Stimulated activated naive CD8-positive, alpha-beta T cell treated with anti-CD3 and anti-CD28 coated beads, Interleukin-15, amount 100 ng/mL, for 72 hours (primary cell): ENCODE measurements around the gene SLC34A3.

Experiments used
- ATAC-seq: fragments of 150-1000 bp; cut with Tn5 transposase; 2 replicates; pipeline ENCODE4 v1.10.0; 2021; ENCODE audit warnings: mild to moderate bottlenecking, moderate library complexity
- DNase-seq, 2 donors: peaks; one replicate each; pipeline ENCODE4 v3.0.0; 2021 to 2022
- H3K27ac Mint-ChIP-seq, 2 donors: one replicate each; pipeline ENCODE4 v1.8.0; 2022; ENCODE audit warnings: mild to moderate bottlenecking in 2 of 2, mixed read lengths in 2 of 2, moderate library complexity in 2 of 2
- H3K27me3 Mint-ChIP-seq: one replicate; pipeline ENCODE4 v1.8.0; 2022; ENCODE audit warnings: mixed read lengths
- H3K4me1 Mint-ChIP-seq: one replicate; pipeline ENCODE4 v1.8.0; 2022; ENCODE audit warnings: mild to moderate bottlenecking, mixed read lengths
- H3K4me3 Mint-ChIP-seq, 2 donors: one replicate each; pipeline ENCODE4 v1.8.0; 2022; ENCODE audit warnings: mild to moderate bottlenecking in 2 of 2, mixed read lengths in 2 of 2, moderate library complexity in 1 of 2
- H3K9me3 Mint-ChIP-seq, 2 donors: one replicate each; pipeline ENCODE4 v1.8.0; 2022; ENCODE audit warnings: mixed read lengths in 2 of 2

Gene SLC34A3

GRCh38 chr9:137230705-137231371, at the start of gene SLC34A3:
SLC34A3 (plus strand) TSS chr9:137230901; CDS start chr9:137231703, 802 bp downstream.
- H3K27me3 Mint-ChIP-seq: peaks cover 55% of the 10 kb centered on the region
- no peak within 1 kb of the TSS for H3K4me3 Mint-ChIP-seq
- ATAC-seq (no peak), DNase-seq (no peak)
- peaks cover 16% of the 10 kb centered on the region for H3K4me1 Mint-ChIP-seq
- H3K9me3 Mint-ChIP-seq: no peaks in the 10 kb centered on the region
- H3K27ac Mint-ChIP-seq: no peak within 1 kb of the TSS

GRCh38 chr9:137181680-137182079, 49.0 kb upstream of the SLC34A3 start:
- H3K4me1 Mint-ChIP-seq: peaks cover 25% of the 10 kb centered on the region
- no peak overlapping the region for H3K27ac Mint-ChIP-seq
- no peak for ATAC-seq
- H3K9me3 Mint-ChIP-seq: no peaks in the 10 kb centered on the region
- H3K27me3 Mint-ChIP-seq: no peaks in the 10 kb centered on the region
- no peak for DNase-seq
- H3K4me3 Mint-ChIP-seq: no peak overlapping the region

- Mint-ChIP-seq H3K4me3 (no peak overlapping the region), H3K27ac (peak overlapping the region in 1 of 2 donors; percentile 85), H3K27me3 (no peaks in the 10 kb centered on the region), H3K9me3 (no peaks in the 10 kb centered on the region), H3K4me1 (peaks cover 36% of the 10 kb centered on the region)
- no peak for DNase-seq
- no peak for ATAC-seq
Observed at GRCh38 chr9:137182836-137183235, 47.9 kb upstream of the SLC34A3 start.

GRCh38 chr9:137183980-137184595, 46.6 kb upstream of the SLC34A3 start:
- peak overlapping the region; percentile 31 to 92 for H3K27ac Mint-ChIP-seq
- H3K4me3 Mint-ChIP-seq: no peak overlapping the region
- no peaks in the 10 kb centered on the region for H3K9me3 Mint-ChIP-seq
- ATAC-seq (no peak), DNase-seq (no peak)
- no peaks in the 10 kb centered on the region for H3K27me3 Mint-ChIP-seq
- H3K4me1 Mint-ChIP-seq: peaks cover 39% of the 10 kb centered on the region

GRCh38 chr9:137184881-137185660, 45.6 kb upstream of the SLC34A3 start:
- DNase-seq (no peak), ATAC-seq (no peak)
- Mint-ChIP-seq H3K27me3 (no peaks in the 10 kb centered on the region), H3K27ac (peak overlapping the region in 1 of 2 donors; percentile 92), H3K4me3 (peak overlapping the region in 1 of 2 donors; percentile 18), H3K4me1 (peaks cover 48% of the 10 kb centered on the region), H3K9me3 (no peaks in the 10 kb centered on the region)

DNA sequence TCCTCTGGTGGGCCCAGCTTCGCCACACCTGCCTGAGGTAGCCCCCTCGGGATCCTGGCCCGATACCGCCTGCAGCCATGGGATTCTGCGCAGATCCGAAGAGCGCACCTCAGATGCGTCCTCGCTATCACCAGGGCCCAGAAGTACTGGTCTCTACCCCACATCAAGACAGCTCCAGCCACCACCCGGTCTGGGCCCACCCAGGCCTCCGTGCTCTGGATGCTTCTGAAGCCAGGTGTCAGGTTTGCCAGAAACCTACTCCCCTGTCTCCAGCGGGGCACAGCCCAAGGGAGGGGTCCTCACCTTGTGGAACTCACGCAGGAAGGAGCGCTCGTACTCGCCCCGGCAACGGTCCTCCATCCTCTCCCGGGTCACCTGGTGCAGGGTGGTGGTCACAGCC, 44.8 kb upstream of the SLC34A3 start:
- Mint-ChIP-seq H3K27ac (no peak overlapping the region), H3K9me3 (no peaks in the 10 kb centered on the region), H3K4me1 (peaks cover 57% of the 10 kb centered on the region), H3K4me3 (peak overlapping the region in 1 of 2 donors; percentile 10), H3K27me3 (no peaks in the 10 kb centered on the region)
- DNase-seq (no peak), ATAC-seq (no peak)

GRCh38 chr9:137186385-137186784, 44.3 kb upstream of the SLC34A3 start:
- H3K4me1 Mint-ChIP-seq: peaks cover 62% of the 10 kb centered on the region

GRCh38 chr9:137187386-137187785, 43.3 kb upstream of the SLC34A3 start:
- Mint-ChIP-seq H3K4me1 (peaks cover 62% of the 10 kb centered on the region), H3K9me3 (no peaks in the 10 kb centered on the region), H3K4me3 (peak overlapping the region; percentile 85 to 98), H3K27ac (peak overlapping the region; percentile 90 to 96), H3K27me3 (no peaks in the 10 kb centered on the region)
- DNase-seq (no peak), ATAC-seq (no peak)

More at GRCh38 chr9:137186385-137186784, 44.3 kb upstream of the SLC34A3 start:
- Mint-ChIP-seq H3K9me3 (no peaks in the 10 kb centered on the region), H3K27ac (peak overlapping the region in 1 of 2 donors; percentile 83), H3K4me3 (peak overlapping the region; percentile 85 to 98), H3K27me3 (no peaks in the 10 kb centered on the region)
- DNase-seq (no peak), ATAC-seq (no peak)

- no peaks in the 10 kb centered on the region for H3K27me3 Mint-ChIP-seq
- no peaks in the 10 kb centered on the region for H3K9me3 Mint-ChIP-seq
- peak overlapping the region; percentile 85 to 98 for H3K4me3 Mint-ChIP-seq
- peaks cover 62% of the 10 kb centered on the region for H3K4me1 Mint-ChIP-seq
- peak overlapping the region; percentile 90 to 96 for H3K27ac Mint-ChIP-seq
- ATAC-seq: peak; percentile 3
- DNase-seq: no peak
Observed at GRCh38 chr9:137188086-137188489, 42.6 kb upstream of the SLC34A3 start.

DNA sequence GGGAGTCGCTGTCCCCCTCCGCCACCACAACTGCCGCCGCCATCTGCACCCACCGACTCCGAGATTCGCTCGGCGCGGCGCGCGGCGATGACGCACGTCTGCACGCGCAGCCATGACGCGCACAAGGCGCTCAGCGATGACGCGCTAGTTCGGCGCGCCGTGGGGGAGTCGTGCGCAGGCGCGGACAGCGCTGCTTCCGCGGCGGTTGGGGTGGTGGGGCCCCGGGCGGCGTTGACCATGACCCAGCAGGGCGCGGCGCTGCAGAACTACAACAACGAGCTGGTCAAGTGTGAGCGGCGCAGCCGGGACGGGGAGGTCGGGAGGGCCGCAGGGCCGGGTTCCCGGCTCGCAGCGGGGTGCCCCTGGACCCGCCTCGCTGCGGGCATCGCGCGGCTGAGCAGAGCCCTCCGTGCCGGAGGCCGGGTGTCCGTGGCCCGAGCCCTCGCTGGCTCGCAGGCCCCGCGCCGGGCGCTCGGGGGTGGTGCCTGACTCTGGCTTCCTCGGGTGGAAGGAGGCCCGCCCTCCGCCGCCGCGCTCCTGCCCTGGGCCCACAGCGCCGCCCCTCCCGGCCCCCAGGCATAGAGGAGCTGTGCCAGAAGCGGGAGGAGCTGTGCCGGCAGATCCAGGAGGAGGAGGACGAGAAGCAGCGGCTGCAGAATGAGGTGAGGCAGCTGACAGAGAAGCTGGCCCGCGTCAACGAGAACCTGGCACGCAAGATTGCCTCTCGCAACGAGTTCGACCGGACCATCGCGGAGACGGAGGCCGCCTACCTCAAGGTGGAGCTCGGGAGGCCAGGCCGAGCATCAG, 42.0 kb upstream of the SLC34A3 start, which contains the start of the genes ANAPC2 and SSNA1:
ANAPC2 (minus strand) TSS at position 71 of the 807 bp plus-strand sequence; CDS start at position 43, 28 bp downstream.
SSNA1 (plus strand) TSS at position 187 of the 807 bp plus-strand sequence; CDS start at position 238, 51 bp downstream.
- Mint-ChIP-seq H3K27ac (peak within 1 kb of the TSS; percentile 90 to 96), H3K4me1 (peaks cover 62% of the 10 kb centered on the region), H3K27me3 (no peaks in the 10 kb centered on the region), H3K4me3 (peak within 1 kb of the TSS; percentile 91 to 98), H3K9me3 (no peaks in the 10 kb centered on the region)
- peak; percentile 86 for ATAC-seq
- DNase-seq: peak; percentile 95 to 97

DNA sequence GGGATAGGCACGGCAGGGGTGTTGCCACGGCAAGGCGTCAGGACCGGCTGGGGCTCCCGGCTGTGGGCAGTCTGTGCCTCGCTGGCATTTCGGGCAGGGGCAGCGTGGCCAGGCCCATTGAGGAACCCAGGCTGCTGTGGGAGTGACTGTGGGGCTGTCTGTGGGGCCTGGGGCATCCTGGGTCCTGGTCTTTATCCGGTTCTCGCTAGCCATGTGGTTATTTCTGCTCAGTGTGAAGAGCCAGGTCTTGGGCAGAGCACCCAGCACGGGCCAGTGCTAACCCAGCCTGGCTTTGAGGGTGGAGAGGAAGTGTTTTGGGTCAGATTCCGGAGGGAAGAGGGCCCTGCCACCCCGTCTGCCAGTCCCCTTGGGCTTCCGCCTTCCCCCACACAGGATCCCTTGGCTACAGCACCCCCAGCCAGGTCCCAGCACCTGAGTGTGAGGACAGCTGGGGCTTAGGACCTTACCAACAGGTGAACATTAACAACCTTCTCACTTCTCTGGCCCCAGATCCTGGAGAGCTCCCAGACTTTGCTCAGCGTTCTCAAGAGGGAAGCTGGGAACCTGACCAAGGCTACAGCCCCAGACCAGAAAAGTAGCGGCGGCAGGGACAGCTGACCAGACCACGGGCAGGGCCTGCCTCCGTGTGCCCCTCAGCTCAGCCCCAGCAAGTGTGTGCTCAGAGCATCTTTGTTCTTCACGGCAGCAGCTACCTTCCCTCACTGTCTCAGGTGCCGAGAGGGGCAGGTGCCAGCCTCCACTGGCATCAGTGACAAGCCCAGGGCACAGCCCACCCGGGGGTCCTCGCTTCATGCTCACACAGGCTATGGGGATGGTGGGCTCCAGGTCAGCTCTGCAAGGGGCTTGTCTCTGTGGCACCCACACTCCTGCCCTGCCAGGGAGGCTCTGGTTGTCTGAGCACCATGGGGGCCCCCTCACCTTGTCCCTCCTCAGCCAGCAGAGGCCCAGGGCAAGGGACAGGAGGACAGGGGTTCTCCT, 41.1 kb upstream of the SLC34A3 start:
- Mint-ChIP-seq H3K9me3 (no peaks in the 10 kb centered on the region), H3K4me1 (peaks cover 54% of the 10 kb centered on the region), H3K4me3 (peak overlapping the region; percentile 91 to 98), H3K27ac (peak overlapping the region; percentile 78 to 90), H3K27me3 (no peaks in the 10 kb centered on the region)
- ATAC-seq (no peak), DNase-seq (no peak)

DNA sequence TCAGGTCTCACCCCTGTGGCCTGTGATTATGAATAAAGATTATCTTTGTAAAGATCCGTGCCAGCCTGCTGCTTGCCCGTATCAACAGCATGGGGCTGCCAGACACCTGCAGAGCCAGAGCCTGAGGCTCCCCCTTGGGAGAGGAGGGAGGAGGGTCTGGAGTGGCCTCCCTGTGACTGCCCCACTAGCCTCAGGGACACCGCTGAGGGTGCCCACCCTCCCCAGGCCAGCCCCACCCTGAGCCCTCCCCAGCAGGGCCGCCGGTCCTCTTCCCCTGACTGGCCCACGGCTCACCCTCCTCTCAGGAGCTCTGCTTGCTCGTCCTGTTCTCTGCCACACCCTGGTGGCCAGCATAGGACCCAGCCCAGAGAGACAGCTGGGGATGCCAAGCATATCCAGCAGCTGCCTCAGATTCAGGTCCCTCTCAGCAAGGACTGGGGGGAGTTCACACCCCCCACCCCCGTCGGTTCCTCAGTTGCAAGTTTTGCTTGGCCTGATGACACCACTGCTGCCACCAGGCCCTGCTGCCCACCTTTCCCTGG, 40.3 kb upstream of the SLC34A3 start:
- no peak for ATAC-seq
- no peaks in the 10 kb centered on the region for H3K9me3 Mint-ChIP-seq
- no peaks in the 10 kb centered on the region for H3K27me3 Mint-ChIP-seq
- peak overlapping the region; percentile 91 to 98 for H3K4me3 Mint-ChIP-seq
- H3K27ac Mint-ChIP-seq: peak overlapping the region; percentile 78 to 95
- no peak for DNase-seq
- H3K4me1 Mint-ChIP-seq: peaks cover 49% of the 10 kb centered on the region

- Mint-ChIP-seq H3K9me3 (no peaks in the 10 kb centered on the region), H3K4me3 (peak overlapping the region in 1 of 2 donors; percentile 70), H3K27ac (no peak overlapping the region), H3K27me3 (no peaks in the 10 kb centered on the region), H3K4me1 (peaks cover 41% of the 10 kb centered on the region)
- no peak for DNase-seq
- no peak for ATAC-seq
Observed at GRCh38 chr9:137191245-137191644, 39.5 kb upstream of the SLC34A3 start.
